ENCODE measurements around the gene CCDC92.

Gene CCDC92

DNA sequence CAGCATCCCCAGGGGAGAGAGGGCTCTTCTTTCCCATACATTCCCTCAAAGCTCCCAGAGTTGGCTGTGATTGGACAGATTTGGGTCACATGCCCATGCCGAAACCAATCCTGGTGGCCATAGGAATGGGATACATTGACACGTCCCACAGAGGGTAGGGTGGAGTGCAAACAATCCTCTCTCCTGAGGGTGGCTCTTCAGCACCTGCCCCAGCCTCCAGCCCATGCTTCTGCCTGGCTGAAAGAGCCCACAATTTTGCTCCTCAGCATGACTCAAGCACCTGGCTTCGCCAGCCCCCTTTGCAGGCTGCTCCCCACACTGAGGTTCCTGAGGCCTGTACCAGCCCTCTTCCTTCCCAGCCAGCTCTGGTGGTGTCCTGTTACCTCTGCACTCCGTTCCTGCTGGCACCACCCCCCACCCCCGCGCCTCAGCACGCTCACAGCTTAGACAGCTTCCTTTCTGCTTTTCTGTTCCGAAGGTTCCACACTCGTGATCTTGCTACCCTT, 71.7 kb downstream of the CCDC92 start:
- H3K4me3 ChIP-seq (ENCODE audit: low read length): no peak overlapping the region
- DNase-seq (ENCODE audit: low read depth): no peak
- TF ChIP-seq, protein P1, sequence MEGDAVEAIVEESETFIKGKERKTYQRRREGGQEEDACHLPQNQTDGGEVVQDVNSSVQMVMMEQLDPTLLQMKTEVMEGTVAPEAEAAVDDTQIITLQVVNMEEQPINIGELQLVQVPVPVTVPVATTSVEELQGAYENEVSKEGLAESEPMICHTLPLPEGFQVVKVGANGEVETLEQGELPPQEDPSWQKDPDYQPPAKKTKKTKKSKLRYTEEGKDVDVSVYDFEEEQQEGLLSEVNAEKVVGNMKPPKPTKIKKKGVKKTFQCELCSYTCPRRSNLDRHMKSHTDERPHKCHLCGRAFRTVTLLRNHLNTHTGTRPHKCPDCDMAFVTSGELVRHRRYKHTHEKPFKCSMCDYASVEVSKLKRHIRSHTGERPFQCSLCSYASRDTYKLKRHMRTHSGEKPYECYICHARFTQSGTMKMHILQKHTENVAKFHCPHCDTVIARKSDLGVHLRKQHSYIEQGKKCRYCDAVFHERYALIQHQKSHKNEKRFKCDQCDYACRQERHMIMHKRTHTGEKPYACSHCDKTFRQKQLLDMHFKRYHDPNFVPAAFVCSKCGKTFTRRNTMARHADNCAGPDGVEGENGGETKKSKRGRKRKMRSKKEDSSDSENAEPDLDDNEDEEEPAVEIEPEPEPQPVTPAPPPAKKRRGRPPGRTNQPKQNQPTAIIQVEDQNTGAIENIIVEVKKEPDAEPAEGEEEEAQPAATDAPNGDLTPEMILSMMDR (conservative IDR thresholded peaks at IDR 0.05; ENCODE audit: low read depth, low read length): no peak

DNA sequence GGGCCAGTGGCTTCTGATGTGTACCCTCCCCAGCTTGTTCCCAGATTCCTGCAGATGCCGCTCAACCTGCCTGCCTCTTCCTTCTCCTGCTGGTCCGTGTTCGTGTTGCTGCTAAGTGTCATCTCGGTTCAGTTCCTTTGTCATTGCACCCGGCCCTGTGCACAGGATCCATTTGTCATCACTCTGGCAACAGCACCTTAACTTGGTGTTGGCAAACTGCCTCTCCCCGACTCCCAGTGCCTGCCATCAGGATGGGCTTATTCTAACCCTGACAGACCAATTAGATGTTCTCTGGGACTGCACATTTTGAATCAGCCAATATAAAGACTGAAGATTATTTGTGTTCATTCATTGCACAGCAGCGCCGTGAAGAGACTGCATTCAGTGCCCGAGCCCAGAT, 73.3 kb downstream of the CCDC92 start:
- H3K4me3 ChIP-seq (ENCODE audit: low read length): no peak overlapping the region
- no peak for DNase-seq (ENCODE audit: low read depth)
- TF ChIP-seq, protein P1 (conservative IDR thresholded peaks at IDR 0.05; ENCODE audit: low read depth, low read length): no peak

GRCh38 chr12:123898673-123899072, 74.0 kb downstream of the CCDC92 start:
- TF ChIP-seq, protein P1 (conservative IDR thresholded peaks at IDR 0.05; ENCODE audit: low read depth, low read length): no peak
- no peak for DNase-seq (ENCODE audit: low read depth)
- H3K4me3 ChIP-seq (ENCODE audit: low read length): no peak overlapping the region

- DNase-seq (ENCODE audit: low read depth): peak; percentile 62
- no peak overlapping the region for H3K4me3 ChIP-seq (ENCODE audit: low read length)
- TF ChIP-seq, protein P1 (conservative IDR thresholded peaks at IDR 0.05; ENCODE audit: low read depth, low read length): no peak
Measured at GRCh38 chr12:123897221-123897620, 75.4 kb downstream of the CCDC92 start.

DNA sequence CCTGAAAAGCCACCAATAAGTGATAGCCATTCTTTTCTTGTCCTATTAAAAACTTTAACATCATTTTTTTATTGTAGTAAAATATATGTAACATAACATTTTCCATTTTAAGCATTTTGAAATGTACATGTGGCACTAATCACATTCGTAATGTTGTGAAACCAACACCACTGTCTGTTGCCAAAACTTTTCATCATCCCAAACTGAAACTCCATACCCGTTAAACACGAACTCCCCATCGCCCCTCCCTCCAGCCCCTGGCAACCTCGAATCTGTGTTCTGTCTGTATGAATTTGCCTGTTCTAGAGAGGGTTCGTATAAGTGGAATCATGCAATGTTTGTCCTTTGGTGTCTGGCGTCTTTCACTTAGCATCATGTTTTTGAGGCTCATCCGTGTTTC, 75.9 kb downstream of the CCDC92 start:
- no peak overlapping the region for H3K4me3 ChIP-seq (ENCODE audit: low read length)
- TF ChIP-seq, protein P1 (conservative IDR thresholded peaks at IDR 0.05; ENCODE audit: low read depth, low read length): no peak
- DNase-seq (ENCODE audit: low read depth): no peak

GRCh38 chr12:123895451-123895850, 77.2 kb downstream of the CCDC92 start:
- no peak overlapping the region for H3K4me3 ChIP-seq (ENCODE audit: low read length)
- TF ChIP-seq, protein P1 (conservative IDR thresholded peaks at IDR 0.05; ENCODE audit: low read depth, low read length): no peak
- no peak for DNase-seq (ENCODE audit: low read depth)

- no peak for DNase-seq (ENCODE audit: low read depth)
- no peak overlapping the region for H3K4me3 ChIP-seq (ENCODE audit: low read length)
- TF ChIP-seq, protein P1 (conservative IDR thresholded peaks at IDR 0.05; ENCODE audit: low read depth, low read length): no peak
Measured at GRCh38 chr12:123894823-123895345, 77.7 kb downstream of the CCDC92 start.
